ENCODE measurements around the gene NKAIN2.

The NKAIN2 gene

DNA sequence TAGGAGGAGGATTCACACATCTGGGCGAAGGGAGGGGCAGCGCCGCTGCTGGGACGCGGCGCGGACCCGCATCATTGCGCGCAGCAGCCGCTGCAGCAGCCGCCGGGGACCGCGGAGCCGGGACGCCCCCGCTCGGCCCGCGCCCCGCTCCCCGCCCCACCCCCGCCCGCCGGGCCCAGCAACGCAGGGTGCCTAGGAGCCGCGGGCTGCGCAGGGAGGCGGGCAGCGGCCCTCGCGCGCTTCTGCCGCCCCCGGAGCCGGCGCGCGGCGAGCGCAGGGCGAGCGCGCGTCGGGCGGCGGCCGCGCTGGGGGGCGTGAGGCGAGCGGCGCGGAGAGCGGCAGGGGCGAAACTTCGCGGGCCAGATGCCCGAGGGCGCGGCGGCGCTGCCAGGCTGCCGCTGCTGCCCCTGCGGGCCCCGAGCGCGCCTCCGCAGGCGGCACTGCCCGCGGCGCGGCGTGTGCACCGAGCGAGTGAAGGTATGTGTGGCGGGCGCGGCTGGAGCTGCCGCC lies at the start of gene NKAIN2:
TSS of gene NKAIN2 (plus strand) at position 362 of the 510 bp plus-strand sequence.
- CTCF ChIA-PET = interaction anchor here (0.6 to 2.8 kb wide), 13 partner anchors 11 to 1051 kb away, joined by 3 to 32 read pairs (median 10); no protein-coding TSS in a partner anchor
- no peak for TF ChIP-seq ZFP3 (tag by site-specific recombination; IDR thresholded peaks at IDR 0.05; ENCODE audit: low read depth)
- TF ChIP-seq ZNF174 (tag by site-specific recombination; IDR thresholded peaks at IDR 0.05) = no peak
- no peak for TF ChIP-seq ZNF138 (tag by site-specific recombination; IDR thresholded peaks at IDR 0.05; ENCODE audit: borderline replicate concordance)
- peak; percentile 63; the same call in 1 of the 2 replicates for TF ChIP-seq HOXC10 (CRISPR knock-in tag; IDR thresholded peaks at IDR 0.05)
- TF ChIP-seq ZNF335 (tag by site-specific recombination; conservative IDR thresholded peaks at IDR 0.05) = no peak
- TF ChIP-seq KLF7 (tag by site-specific recombination; IDR thresholded peaks at IDR 0.05; ENCODE audit: borderline replicate concordance) = no peak
- TF ChIP-seq MEIS1 (CRISPR knock-in tag; IDR thresholded peaks at IDR 0.05; ENCODE audit: borderline replicate concordance) = peak; percentile 17; the same call in 1 of the 2 replicates
- TF ChIP-seq, protein P1, sequence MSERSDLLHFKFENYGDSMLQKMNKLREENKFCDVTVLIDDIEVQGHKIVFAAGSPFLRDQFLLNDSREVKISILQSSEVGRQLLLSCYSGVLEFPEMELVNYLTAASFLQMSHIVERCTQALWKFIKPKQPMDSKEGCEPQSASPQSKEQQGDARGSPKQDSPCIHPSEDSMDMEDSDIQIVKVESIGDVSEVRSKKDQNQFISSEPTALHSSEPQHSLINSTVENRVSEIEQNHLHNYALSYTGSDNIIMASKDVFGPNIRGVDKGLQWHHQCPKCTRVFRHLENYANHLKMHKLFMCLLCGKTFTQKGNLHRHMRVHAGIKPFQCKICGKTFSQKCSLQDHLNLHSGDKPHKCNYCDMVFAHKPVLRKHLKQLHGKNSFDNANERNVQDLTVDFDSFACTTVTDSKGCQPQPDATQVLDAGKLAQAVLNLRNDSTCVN (tag by site-specific recombination; optimal IDR thresholded peaks at IDR 0.05) = no peak
- TF ChIP-seq, protein P2, sequence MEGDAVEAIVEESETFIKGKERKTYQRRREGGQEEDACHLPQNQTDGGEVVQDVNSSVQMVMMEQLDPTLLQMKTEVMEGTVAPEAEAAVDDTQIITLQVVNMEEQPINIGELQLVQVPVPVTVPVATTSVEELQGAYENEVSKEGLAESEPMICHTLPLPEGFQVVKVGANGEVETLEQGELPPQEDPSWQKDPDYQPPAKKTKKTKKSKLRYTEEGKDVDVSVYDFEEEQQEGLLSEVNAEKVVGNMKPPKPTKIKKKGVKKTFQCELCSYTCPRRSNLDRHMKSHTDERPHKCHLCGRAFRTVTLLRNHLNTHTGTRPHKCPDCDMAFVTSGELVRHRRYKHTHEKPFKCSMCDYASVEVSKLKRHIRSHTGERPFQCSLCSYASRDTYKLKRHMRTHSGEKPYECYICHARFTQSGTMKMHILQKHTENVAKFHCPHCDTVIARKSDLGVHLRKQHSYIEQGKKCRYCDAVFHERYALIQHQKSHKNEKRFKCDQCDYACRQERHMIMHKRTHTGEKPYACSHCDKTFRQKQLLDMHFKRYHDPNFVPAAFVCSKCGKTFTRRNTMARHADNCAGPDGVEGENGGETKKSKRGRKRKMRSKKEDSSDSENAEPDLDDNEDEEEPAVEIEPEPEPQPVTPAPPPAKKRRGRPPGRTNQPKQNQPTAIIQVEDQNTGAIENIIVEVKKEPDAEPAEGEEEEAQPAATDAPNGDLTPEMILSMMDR (tag by site-specific recombination; IDR thresholded peaks at IDR 0.05) = no peak
- TF ChIP-seq, protein P3, sequence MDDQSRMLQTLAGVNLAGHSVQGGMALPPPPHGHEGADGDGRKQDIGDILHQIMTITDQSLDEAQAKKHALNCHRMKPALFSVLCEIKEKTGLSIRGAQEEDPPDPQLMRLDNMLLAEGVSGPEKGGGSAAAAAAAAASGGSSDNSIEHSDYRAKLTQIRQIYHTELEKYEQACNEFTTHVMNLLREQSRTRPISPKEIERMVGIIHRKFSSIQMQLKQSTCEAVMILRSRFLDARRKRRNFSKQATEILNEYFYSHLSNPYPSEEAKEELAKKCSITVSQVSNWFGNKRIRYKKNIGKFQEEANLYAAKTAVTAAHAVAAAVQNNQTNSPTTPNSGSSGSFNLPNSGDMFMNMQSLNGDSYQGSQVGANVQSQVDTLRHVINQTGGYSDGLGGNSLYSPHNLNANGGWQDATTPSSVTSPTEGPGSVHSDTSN (CRISPR knock-in tag; IDR thresholded peaks at IDR 0.05) = 0 out of 2 replicates have a peak, but pooled peaks have one; percentile 42
- TF ChIP-seq, protein P4, sequence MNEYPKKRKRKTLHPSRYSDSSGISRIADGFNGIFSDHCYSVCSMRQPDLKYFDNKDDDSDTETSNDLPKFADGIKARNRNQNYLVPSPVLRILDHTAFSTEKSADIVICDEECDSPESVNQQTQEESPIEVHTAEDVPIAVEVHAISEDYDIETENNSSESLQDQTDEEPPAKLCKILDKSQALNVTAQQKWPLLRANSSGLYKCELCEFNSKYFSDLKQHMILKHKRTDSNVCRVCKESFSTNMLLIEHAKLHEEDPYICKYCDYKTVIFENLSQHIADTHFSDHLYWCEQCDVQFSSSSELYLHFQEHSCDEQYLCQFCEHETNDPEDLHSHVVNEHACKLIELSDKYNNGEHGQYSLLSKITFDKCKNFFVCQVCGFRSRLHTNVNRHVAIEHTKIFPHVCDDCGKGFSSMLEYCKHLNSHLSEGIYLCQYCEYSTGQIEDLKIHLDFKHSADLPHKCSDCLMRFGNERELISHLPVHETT (tag by site-specific recombination; IDR thresholded peaks at IDR 0.05) = no peak
- TF ChIP-seq ZNF433 (tag by site-specific recombination; IDR thresholded peaks at IDR 0.05; ENCODE audit: low read depth) = no peak
- no peak for TF ChIP-seq ZNF785 (tag by site-specific recombination; IDR thresholded peaks at IDR 0.05)
- no peak for TF ChIP-seq ZNF621 (tag by site-specific recombination; IDR thresholded peaks at IDR 0.05)
- TF ChIP-seq, protein P5, sequence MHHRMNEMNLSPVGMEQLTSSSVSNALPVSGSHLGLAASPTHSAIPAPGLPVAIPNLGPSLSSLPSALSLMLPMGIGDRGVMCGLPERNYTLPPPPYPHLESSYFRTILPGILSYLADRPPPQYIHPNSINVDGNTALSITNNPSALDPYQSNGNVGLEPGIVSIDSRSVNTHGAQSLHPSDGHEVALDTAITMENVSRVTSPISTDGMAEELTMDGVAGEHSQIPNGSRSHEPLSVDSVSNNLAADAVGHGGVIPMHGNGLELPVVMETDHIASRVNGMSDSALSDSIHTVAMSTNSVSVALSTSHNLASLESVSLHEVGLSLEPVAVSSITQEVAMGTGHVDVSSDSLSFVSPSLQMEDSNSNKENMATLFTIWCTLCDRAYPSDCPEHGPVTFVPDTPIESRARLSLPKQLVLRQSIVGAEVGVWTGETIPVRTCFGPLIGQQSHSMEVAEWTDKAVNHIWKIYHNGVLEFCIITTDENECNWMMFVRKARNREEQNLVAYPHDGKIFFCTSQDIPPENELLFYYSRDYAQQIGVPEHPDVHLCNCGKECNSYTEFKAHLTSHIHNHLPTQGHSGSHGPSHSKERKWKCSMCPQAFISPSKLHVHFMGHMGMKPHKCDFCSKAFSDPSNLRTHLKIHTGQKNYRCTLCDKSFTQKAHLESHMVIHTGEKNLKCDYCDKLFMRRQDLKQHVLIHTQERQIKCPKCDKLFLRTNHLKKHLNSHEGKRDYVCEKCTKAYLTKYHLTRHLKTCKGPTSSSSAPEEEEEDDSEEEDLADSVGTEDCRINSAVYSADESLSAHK (tag by site-specific recombination; IDR thresholded peaks at IDR 0.05) = no peak
- TF ChIP-seq, protein P6, sequence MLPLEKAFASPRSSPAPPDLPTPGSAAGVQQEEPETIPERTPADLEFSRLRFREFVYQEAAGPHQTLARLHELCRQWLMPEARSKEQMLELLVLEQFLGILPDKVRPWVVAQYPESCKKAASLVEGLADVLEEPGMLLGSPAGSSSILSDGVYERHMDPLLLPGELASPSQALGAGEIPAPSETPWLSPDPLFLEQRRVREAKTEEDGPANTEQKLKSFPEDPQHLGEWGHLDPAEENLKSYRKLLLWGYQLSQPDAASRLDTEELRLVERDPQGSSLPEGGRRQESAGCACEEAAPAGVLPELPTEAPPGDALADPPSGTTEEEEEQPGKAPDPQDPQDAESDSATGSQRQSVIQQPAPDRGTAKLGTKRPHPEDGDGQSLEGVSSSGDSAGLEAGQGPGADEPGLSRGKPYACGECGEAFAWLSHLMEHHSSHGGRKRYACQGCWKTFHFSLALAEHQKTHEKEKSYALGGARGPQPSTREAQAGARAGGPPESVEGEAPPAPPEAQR (tag by site-specific recombination; IDR thresholded peaks at IDR 0.05) = no peak
- no peak for TF ChIP-seq ZNF211 (tag by site-specific recombination; IDR thresholded peaks at IDR 0.05; ENCODE audit: low read depth)
- TF ChIP-seq, protein P7, sequence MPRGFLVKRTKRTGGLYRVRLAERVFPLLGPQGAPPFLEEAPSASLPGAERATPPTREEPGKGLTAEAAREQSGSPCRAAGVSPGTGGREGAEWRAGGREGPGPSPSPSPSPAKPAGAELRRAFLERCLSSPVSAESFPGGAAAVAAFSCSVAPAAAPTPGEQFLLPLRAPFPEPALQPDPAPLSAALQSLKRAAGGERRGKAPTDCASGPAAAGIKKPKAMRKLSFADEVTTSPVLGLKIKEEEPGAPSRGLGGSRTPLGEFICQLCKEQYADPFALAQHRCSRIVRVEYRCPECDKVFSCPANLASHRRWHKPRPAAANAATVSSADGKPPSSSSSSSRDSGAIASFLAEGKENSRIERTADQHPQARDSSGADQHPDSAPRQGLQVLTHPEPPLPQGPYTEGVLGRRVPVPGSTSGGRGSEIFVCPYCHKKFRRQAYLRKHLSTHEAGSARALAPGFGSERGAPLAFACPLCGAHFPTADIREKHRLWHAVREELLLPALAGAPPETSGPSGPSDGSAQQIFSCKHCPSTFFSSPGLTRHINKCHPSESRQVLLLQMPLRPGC (tag by site-specific recombination; IDR thresholded peaks at IDR 0.05) = no peak
- no peak for TF ChIP-seq ZNF530 (tag by site-specific recombination; IDR thresholded peaks at IDR 0.05; ENCODE audit: low read depth)
- no peak for TF ChIP-seq ZNF394 (tag by site-specific recombination; IDR thresholded peaks at IDR 0.05; ENCODE audit: borderline replicate concordance)
- Histone ChIP-seq H3K27ac (ENCODE audit: extremely low read depth, low read depth, low read length) (peak within 1 kb of the TSS; percentile 97), H3K4me3 (ENCODE audit: low read depth, low read length) (peak within 1 kb of the TSS; percentile 69), H3K36me3 (ENCODE audit: control insufficient read depth in 2 of 2, insufficient read depth in 1 of 2, low read length in 2 of 2) (no peaks in the 10 kb centered on the region), H3K4me1 (ENCODE audit: control insufficient read depth, insufficient read depth, low read length) (peaks cover 11% of the 10 kb centered on the region), H3K9me3 (ENCODE audit: control insufficient read depth, insufficient read depth, low read depth, low read length) (no peaks in the 10 kb centered on the region)
- POLR2A ChIA-PET = interaction anchor here (1.1 to 1.5 kb wide), 3 partner anchors 28 to 161 kb away, joined by 3 to 4 read pairs (median 3); no protein-coding TSS in a partner anchor
